Measurements from ENCODE around the gene TOLLIP.
"Not testable (repeated sequence)": the region's sequence is repeated elsewhere in the genome, so short reads cannot be mapped to it uniquely, and the experiment has no call there.

Gene TOLLIP

GRCh38 chr11:1283091-1283511 lies 26.3 kb downstream of the TOLLIP start:
- no peak for DNase-seq (ENCODE audit: low read depth in 2 of 2)

- DNase-seq (ENCODE audit: low read depth in 2 of 2): no peak
Measured at GRCh38 chr11:1281974-1282365, 27.5 kb downstream of the TOLLIP start.

DNA sequence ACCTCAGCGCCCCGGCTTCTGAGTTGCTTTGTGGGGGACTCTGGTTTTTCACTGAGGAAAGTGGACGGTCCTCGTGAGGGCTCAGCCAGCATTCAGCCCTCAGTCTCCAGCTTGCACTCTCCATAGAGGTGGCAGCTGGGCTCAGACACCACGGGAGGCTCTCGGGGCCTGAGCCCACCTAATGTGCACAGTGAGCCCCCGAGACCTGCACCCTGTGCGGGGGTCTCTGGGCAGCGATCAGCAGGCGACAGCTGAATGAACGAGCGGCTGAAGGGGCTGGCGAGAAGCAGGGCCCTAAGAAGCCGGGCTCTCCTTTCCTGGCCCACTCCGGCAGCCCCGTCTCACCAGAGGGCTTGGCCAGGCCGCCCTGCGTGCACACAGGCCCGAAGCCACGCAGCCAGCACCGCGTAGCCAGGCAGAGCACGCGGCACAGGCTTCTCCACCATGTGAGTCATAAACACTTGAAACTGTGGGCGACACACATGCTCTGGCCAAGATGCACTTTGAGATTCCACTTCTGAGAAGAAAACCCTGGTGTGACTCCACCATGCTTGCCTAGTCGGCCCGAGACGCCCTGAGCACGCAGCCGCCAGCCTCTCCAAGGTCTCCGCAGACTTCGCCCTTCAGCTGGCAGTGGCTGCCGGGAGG lies 28.0 kb downstream of the TOLLIP start:
- no peak for DNase-seq (ENCODE audit: low read depth in 2 of 2)

DNA sequence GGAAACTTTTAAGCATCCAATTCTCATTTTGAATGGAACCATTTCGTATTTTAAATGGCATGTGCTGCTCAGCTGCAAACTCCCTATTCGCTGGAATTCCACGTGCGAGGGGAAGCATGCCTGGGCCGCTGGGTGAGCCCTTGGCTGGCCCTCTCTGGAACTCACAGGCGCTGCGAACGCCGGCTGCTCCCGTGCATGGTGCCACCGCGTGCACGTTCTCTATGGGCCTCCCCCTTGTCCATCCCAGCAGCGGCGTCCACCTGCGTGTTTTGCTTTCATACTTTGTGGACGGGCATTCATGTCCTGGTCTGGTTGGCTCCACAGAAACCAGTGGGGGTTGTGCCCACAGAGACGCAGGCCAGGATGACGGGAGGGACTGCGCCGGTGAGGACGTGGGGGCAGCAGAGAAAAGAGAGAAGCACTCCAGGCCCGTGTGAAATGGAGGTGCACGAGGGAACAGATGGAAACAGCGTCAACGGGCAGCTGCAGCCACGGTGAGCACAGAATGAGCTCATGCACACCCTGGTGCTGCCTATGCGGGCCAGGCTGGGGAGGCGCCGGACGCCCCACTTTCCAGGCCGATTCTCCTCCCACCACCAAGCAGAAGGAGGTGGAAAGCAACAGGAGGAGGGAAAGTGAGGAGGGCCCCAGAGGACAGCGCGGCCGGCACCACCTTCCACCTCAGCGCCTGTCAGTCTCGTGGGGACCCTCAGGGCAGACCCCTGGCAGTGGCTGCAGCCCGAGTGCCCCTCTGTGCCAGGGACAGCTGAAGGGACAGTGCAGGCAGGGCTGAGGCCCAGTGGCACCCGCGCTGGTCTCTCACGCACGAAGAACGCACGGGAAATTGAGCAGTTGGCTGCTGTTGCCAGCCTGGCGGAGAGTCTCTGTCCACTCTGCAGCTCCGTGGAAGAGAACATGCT lies 29.1 kb downstream of the TOLLIP start:
- no peak for DNase-seq (ENCODE audit: low read depth in 2 of 2)

DNA sequence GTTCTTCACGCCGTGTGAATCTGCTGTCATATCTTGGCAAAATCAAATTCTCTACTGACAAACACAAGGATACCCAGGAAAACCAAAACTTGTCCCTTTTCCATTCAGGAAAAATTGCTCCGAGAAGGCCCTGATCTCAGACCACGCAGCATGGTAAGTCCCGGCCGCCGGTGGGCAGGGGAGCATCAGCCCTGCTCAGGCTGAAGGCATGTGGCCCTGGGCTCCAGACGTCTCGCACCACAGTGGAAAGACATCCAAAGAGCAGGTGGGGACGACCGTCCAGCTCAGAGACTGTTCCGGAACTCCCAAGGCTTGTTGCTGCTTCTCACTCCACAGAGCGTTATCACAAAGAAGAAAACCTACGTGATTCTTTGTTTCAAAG lies 29.8 kb downstream of the TOLLIP start:
- DNase-seq (ENCODE audit: low read depth in 2 of 2): no peak

- no peak for DNase-seq (ENCODE audit: low read depth in 2 of 2)
Measured at GRCh38 chr11:1278766-1279673, 30.4 kb downstream of the TOLLIP start.

DNA sequence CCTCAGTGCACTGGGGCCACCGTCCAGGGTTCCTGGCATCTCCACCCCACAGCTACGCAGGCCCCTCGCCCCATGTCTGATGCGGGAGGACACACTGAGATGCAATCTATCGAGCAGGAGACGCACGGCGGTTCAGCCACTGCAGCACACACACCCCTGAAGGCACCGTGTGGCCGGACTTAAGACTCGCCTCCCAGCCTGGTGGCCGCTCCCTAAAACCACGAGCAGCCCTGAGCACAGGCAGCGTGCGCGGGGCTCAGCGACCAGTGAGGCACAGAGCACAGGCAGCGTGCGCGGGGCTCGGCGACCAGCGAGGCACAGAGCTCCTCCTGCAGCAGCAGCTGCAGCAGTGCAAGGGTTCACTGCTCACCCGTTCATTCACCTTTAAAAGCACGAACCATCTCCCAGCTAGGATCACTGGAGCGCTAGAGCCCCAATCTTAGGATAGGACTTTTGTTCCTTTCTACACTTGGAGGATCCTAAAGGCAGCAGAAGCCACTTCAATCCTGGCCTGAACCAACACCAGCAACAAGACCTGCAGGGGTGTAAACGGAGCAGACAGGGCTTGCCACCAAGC lies 31.4 kb downstream of the TOLLIP start:
- no peak for DNase-seq (ENCODE audit: low read depth in 2 of 2)

DNA sequence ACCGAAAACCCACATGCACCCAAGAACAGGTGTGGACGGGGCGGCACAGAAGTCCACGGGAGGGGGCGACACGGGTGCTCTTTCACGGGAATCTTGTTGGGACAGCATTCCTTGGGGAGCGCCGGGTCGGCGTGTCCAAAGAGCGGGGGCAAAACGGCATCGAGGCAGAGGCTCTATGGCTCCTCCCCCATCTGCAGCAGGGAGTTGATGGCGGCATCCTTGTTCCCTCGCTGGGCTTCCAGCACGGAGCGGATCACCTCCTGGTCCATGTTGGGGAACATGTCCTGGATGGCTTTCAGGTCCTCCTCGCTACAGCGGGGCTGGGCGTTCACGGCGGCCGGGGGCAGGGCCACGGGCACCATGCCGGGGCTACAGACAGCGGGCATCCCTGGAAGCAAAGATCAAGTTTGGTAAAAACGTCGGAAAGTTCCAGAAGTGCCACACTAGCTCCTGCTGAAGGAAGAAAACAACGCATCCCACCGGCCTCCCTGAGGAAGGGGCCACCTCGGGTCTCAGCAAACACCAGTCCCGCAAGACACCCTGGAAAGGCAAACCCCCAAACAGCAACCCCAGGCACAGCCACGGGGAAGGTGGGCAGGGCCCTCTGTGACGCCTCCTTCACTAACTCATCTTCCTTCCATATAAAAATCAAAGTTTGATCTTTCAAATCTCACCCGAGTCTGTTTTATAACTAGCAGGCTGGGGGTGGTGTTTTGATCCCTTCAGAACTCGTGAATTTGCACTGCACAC lies 32.4 kb downstream of the TOLLIP start:
- no peak for DNase-seq (ENCODE audit: low read depth in 2 of 2)

DNA sequence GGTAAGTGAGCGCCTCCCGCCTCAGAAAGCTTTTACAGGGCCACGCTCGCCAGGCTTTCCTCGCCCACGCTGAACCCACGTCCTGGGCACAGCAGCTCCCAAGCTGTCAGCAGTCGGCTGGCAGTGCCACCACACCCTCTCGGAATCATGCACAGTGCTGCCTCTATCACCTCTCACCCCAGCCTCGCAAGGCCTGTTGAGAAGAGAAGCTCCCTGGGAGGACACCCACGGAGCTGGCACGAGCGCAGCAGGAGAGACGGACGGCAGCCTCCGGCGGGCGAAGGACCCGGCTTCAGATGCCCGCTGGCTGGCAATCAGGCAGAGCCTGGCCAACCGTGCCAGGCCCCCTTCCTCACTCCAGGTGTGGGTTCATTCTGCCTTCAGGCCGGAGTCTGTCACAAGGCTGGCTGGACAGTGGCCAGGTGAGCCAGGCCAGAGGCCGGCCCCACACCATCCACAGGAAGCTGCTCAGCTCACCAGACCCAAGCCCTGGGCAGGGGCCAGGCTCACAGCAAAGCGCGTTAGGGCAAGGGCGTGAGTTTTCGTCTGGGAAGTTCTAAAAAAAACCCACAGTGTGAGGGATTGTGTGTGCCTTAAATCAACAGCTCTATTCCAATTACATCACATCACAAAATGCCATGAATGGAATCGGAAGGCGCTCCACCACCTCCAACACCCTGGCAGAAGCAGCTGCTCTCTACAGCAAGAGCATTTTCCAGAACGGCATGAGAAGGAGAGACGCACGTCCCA lies 33.2 kb downstream of the TOLLIP start:
- no peak for DNase-seq (ENCODE audit: low read depth in 2 of 2)

DNA sequence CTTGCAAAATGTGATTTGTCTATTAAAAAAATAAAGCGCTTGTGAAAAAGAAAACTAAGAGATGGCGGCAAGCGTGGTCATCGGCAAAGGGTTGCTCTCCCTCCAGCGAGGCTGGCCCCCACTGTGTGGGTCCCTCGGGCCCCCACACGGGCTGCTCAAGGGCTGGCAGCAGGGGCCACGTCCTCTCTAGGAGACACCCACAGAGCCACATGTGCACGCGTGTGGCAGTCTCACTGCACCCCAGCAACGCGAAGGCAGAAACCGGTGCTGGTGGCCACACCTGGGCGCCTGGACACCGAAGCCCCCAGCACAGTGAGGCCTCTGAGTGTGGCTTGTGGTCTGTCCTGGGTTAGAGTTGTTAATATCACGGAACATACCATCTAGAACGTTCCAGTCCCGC lies 34.4 kb downstream of the TOLLIP start:
- DNase-seq (ENCODE audit: low read depth in 2 of 2): no peak

- no peak for DNase-seq (ENCODE audit: low read depth in 2 of 2)
Measured at GRCh38 chr11:1274501-1274900, 34.9 kb downstream of the TOLLIP start.

GRCh38 chr11:1272531-1272930 lies 36.9 kb downstream of the TOLLIP start:
- no peak for DNase-seq (ENCODE audit: low read depth in 2 of 2)

DNA sequence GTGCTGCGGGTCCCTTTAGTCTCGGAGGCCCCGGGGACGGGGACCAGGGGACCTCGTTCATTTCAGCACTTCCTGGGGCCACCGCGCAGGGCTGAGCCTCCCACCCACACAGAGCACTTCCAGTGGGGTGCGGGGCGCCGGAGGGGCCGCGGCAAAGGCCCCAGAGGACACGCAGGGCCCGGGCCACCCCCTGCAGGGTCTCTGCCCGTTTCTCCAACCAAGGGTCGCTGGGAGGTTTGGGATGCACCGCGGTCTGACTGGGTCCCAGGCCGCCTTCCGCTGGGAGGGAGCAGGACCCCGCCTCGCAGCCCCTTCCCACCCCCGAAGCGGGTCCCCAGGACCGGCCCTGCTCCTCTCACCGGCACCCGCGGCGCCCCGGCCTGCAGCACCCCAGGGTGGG lies 37.5 kb downstream of the TOLLIP start:
- no peak for DNase-seq (ENCODE audit: low read depth in 2 of 2)

DNA sequence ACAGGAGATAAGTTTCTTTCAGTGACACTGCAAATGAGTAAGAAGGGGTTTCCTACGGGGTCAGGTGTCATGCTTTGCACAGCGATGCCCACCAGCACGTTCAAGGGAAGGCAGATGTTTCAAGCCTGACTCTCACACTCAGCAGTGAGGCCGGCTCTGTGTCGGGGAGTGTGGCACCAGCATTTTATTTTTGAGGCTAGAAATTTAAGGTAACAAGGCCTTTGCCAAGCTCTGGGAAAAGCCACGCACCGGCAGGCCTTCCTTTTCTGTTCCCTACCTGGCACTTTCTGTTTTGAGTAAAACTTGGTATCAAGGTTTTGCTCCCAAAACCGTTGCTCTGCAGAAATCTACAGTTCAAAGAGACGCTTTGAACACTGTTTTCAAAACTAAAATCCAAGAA lies 38.0 kb downstream of the TOLLIP start:
- no peak for DNase-seq (ENCODE audit: low read depth in 2 of 2)

GRCh38 chr11:1271002-1271401 lies 38.4 kb downstream of the TOLLIP start:
- no peak for DNase-seq (ENCODE audit: low read depth in 2 of 2)

- no peak for DNase-seq (ENCODE audit: low read depth in 2 of 2)
Measured at GRCh38 chr11:1270476-1270875, 39.0 kb downstream of the TOLLIP start.

DNA sequence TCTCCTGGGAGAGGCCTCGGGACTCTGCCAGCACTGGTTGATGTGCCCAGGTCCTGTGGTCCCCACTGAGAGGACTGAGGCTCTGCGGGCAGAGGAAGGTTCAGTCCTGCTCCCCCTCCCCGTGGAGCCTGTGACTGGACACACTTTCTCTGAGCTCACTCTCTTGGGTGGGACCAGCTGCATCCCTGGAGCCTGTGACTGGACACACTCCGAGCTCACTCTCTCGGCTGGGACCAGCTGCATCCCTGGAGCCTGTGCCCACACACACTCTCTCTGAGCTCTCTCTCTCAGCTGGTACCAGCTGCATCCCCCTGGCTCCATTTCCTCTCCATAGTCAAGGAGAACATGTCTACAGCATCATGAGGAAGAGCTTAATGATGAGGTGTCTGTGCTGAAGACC lies 39.5 kb downstream of the TOLLIP start:
- no peak for DNase-seq (ENCODE audit: low read depth in 2 of 2)

- no peak for DNase-seq (ENCODE audit: low read depth in 2 of 2)
Measured at GRCh38 chr11:1267441-1268100, 41.9 kb downstream of the TOLLIP start.

GRCh38 chr11:1266976-1267375 lies 42.5 kb downstream of the TOLLIP start:
- DNase-seq (ENCODE audit: low read depth in 2 of 2): not testable (repeated sequence)

DNA sequence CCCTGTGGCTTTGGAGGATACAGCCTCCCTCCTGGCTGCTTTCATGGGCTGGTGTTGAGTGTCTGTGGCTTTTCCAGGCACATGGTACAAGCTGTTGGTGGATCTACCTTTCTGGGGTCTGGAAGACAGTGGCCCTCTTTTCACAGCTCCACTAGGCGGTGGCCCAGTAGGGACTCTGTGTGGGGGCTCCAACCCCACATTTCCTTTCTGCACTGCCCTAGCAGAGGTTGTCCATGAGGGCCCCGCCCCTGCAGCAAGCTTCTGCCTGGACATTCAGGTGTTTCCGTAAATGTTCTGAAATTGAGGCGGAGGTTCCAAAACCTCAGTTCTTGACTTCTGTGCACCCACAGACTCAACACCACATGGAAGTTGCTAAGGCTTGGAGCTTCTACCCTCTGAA lies 44.0 kb downstream of the TOLLIP start:
- not testable (repeated sequence) for DNase-seq (ENCODE audit: low read depth in 2 of 2)
